HepG2 (cell line): ENCODE data around the gene SNAP23. TPM values are rescaled to one million over a fixed set of nuclear protein-coding genes. Genes with fewer than 3 reads are reported as not detected.

ENCODE experiments used
- ARID3A ChIP-seq: IDR thresholded peaks from 2 replicates; pipeline ENCODE4 v1.6.1; 2012; ENCODE audit warnings: low read depth, low read length, improper control_type of control experiment
- CEBPB ChIP-seq: IDR thresholded peaks from 2 replicates; pipeline ENCODE4 v1.6.1; 2011; ENCODE audit warnings: low read depth, low read length, improper control_type of control experiment, borderline replicate concordance
- DMAP1 ChIP-seq: IDR thresholded peaks from 2 replicates; pipeline ENCODE4 v1.6.1; 2016
- KAT2B ChIP-seq: fragments of 150-350 bp; IDR thresholded peaks from 2 replicates; pipeline ENCODE4 v1.6.1; 2014; ENCODE audit warnings: low read depth, low read length, borderline replicate concordance
- MAFK ChIP-seq, 2 experiments: IDR thresholded peaks in 1 of 2; conservative IDR thresholded peaks in 1 of 2; 2 replicates each; pipeline ENCODE4 v1.6.1; 2011; ENCODE audit warnings: improper control_type of control experiment in 2 of 2, low read length in 2 of 2
- MLXIP ChIP-seq: sonication (generic); formaldehyde crosslinking; IDR thresholded peaks from 2 replicates; pipeline ENCODE4 v1.9.0; 2021; ENCODE audit warnings: missing genetic modification reagents, borderline replicate concordance
- NFE2L1 ChIP-seq: sonication (generic); formaldehyde crosslinking; IDR thresholded peaks from 2 replicates; pipeline ENCODE4 v1.4.0; 2020; ENCODE audit warnings: missing genetic modification reagents, mild to moderate bottlenecking, borderline replicate concordance
- NFIC ChIP-seq: IDR thresholded peaks from 2 replicates; pipeline ENCODE4 v1.6.1; 2012; ENCODE audit warnings: mild to moderate bottlenecking, low read length, inconsistent platforms
- NFRKB ChIP-seq: fragments of 450-650 bp; IDR thresholded peaks from 2 replicates; pipeline ENCODE4 v1.6.1; 2017
- POLR2A ChIP-seq, 2 experiments: IDR thresholded peaks; 2 replicates each; pipeline ENCODE4 v1.6.1; 2011; ENCODE audit warnings: low read depth in 2 of 2, low read length in 2 of 2, mild to moderate bottlenecking in 1 of 2, moderate library complexity in 1 of 2; ENCODE audit not compliant: insufficient read depth in 1 of 2
- SMAD1 ChIP-seq: sonication (generic); formaldehyde crosslinking; IDR thresholded peaks from 2 replicates; pipeline ENCODE4 v1.4.0; 2020; ENCODE audit warnings: missing genetic modification reagents, low read depth, mild to moderate bottlenecking, borderline replicate concordance
- SNAI1 ChIP-seq: sonication (generic); formaldehyde crosslinking; IDR thresholded peaks from 2 replicates; pipeline ENCODE4 v1.5.0; 2020; ENCODE audit warnings: mild to moderate bottlenecking, missing genetic modification reagents, borderline replicate concordance
- SNRNP70 ChIP-seq: fragments of 200-400 bp; formaldehyde crosslinking; IDR thresholded peaks from 2 replicates; pipeline ENCODE4 v1.6.1; 2017; ENCODE audit warnings: mild to moderate bottlenecking, low read depth, low read length, moderate library complexity
- ZBTB7B ChIP-seq: sonication (generic); formaldehyde crosslinking; IDR thresholded peaks from 2 replicates; pipeline ENCODE4 v1.4.0; 2020; ENCODE audit warnings: missing genetic modification reagents
- ZFAT ChIP-seq: sonication (generic); formaldehyde crosslinking; conservative IDR thresholded peaks from 2 replicates; pipeline ENCODE4 v1.8.1; 2023; ENCODE audit warnings: missing genetic modification reagents, inconsistent platforms
- ZHX1 ChIP-seq: sonication (generic); formaldehyde crosslinking; IDR thresholded peaks from 2 replicates; pipeline ENCODE4 v1.8.1; 2022; ENCODE audit warnings: low read depth, mild to moderate bottlenecking, missing genetic modification reagents
- ZNF335 ChIP-seq: sonication (generic); formaldehyde crosslinking; IDR thresholded peaks from 2 replicates; pipeline ENCODE4 v1.4.0; 2020; ENCODE audit warnings: missing genetic modification reagents
- ZNF558 ChIP-seq: sonication (generic); formaldehyde crosslinking; IDR thresholded peaks from 2 replicates; pipeline ENCODE4 v1.9.0; 2022; ENCODE audit warnings: mild to moderate bottlenecking, missing genetic modification reagents, borderline replicate concordance
- ZNF577 ChIP-seq: sonication (generic); formaldehyde crosslinking; IDR thresholded peaks from 2 replicates; pipeline ENCODE4 v1.4.0; 2020; ENCODE audit warnings: mild to moderate bottlenecking, low read depth, missing genetic modification reagents, borderline replicate concordance
- ZNF615 ChIP-seq: sonication (generic); formaldehyde crosslinking; IDR thresholded peaks from 2 replicates; pipeline ENCODE4 v1.5.0; 2020; ENCODE audit warnings: mild to moderate bottlenecking, missing genetic modification reagents, borderline replicate concordance
- ZNF775 ChIP-seq: sonication (generic); formaldehyde crosslinking; IDR thresholded peaks from 2 replicates; pipeline ENCODE4 v1.4.0; 2020; ENCODE audit warnings: missing genetic modification reagents, mild to moderate bottlenecking, moderate library complexity, borderline replicate concordance
- ZNF781 ChIP-seq: sonication (generic); formaldehyde crosslinking; IDR thresholded peaks from 2 replicates; pipeline ENCODE4 v1.5.1; 2020; ENCODE audit warnings: borderline replicate concordance, mild to moderate bottlenecking, missing genetic modification reagents; ENCODE audit errors: not compliant biosample characterization
- ZNF878 ChIP-seq: sonication (generic); formaldehyde crosslinking; IDR thresholded peaks from 2 replicates; pipeline ENCODE4 v1.8.1; 2023; ENCODE audit warnings: mild to moderate bottlenecking, missing genetic modification reagents, moderate library complexity
- polyA plus RNA-seq, 8 experiments: library from polyadenylated mRNA; depleted of rRNA in 3 of 8; stranded (reverse) in 7 of 8; unstranded in 1 of 8; fragments of >200 nt; fragmentation: Illumina TruSeq in 4 of 8; extraction: Trizol in 4 of 8; gene quantifications; 2 replicates each; pipeline versions ENCODE4 v1.2.1 to v1.2.3, GENCODE V29; 2011 to 2016; ENCODE audit warnings: low read depth in 4 of 8, missing spikeins in 1 of 8, mixed read lengths in 1 of 8; ENCODE audit not compliant: insufficient read depth in 1 of 8
- total RNA-seq, 5 experiments: library from RNA; depleted of rRNA; stranded (reverse); fragments of >200 nt; fragmentation: Illumina TruSeq; extraction: Trizol; gene quantifications; 2 replicates each; pipeline ENCODE4 v1.2.3, GENCODE V29; 2016; ENCODE audit warnings: low read depth in 1 of 5

The SNAP23 gene
- total and polyA plus RNA-seq, 2 of the 13 experiments (the other 11 are each of a cell fraction or from before 2014, with no cell fraction given): 37.0 to 101 TPM

- TF ChIP-seq ZFAT (CRISPR knock-in tag): no peak
- peak; percentile 95 for TF ChIP-seq DMAP1 (CRISPR knock-in tag)
- TF ChIP-seq ZNF615 (CRISPR knock-in tag): no peak
- TF ChIP-seq NFE2L1: no peak
- peak; percentile 79; the same call in 1 of the 2 replicates for TF ChIP-seq SMAD1 (CRISPR knock-in tag)
- no peak for TF ChIP-seq NFRKB
- no peak for TF ChIP-seq ZNF775 (CRISPR knock-in tag)
- TF ChIP-seq NFIC: no peak
- TF ChIP-seq SNRNP70: no peak
- peak; percentile 87 to 94 for TF ChIP-seq POLR2A (IDR thresholded peaks at IDR 0.05; ENCODE audit: insufficient read depth in 1 of 2, low read depth in 2 of 2, low read length in 2 of 2)
- TF ChIP-seq MLXIP (CRISPR knock-in tag): no peak; the same call in 1 of the 2 replicates
- TF ChIP-seq SNAI1 (CRISPR knock-in tag): no peak
- no peak for TF ChIP-seq KAT2B
- peak; percentile 36 for TF ChIP-seq ZNF781 (CRISPR knock-in tag)
- no peak for TF ChIP-seq CEBPB
- TF ChIP-seq MAFK (conservative IDR thresholded peaks at IDR 0.05 in 1 of 2, IDR thresholded peaks at IDR 0.05 in 1 of 2; ENCODE audit: low read length in 2 of 2): no peak
- TF ChIP-seq ZNF335 (CRISPR knock-in tag): no peak
- peak; percentile 83; the same call in 1 of the 2 replicates for TF ChIP-seq ZBTB7B (CRISPR knock-in tag)
- TF ChIP-seq ZNF577: no peak
- peak; percentile 78; the same call in 1 of the 2 replicates for TF ChIP-seq ZNF878 (CRISPR knock-in tag)
- TF ChIP-seq ARID3A: no peak; the same call in 1 of the 2 replicates
- TF ChIP-seq ZHX1 (CRISPR knock-in tag): peak; percentile 89
- TF ChIP-seq ZNF558: no peak
Observed at GRCh38 chr15:42548249-42549031, 53.0 kb downstream of the SNAP23 start, which contains the start of the genes HAUS2 and LRRC57 (continued).
